ENCODE results near the gene SLX4IP.

DNA sequence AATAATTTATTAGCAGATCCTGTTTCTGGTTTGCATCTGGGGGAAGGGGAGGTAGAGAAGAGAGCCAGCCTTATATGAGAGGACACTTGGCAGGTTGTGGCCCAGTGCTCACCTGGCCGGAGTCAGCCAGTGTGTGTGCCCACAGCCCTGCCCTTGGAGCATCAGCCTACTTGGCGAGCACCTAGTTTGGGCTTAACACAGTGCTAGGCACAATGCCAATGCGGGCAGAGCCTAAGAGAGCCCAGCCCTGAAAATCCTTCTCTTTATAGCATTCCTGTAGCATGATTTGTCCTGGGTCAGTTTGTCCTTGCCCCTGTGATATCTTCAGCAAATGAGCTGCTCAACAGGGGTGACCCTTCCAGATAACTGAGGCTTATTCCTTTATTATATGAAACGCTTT, 73.0 kb downstream of the SLX4IP start:
- TF ChIP-seq POLR2A (IDR thresholded peaks at IDR 0.05; ENCODE audit: low read depth, low read length) (no peak), POLR2AphosphoS5 (IDR thresholded peaks at IDR 0.05; ENCODE audit: low read depth, low read length) (no peak)

Measured in GM12892 (cell line).